C4-2B (cell line): ENCODE measurements around the gene LYSMD4.

Experiments used
- CTCF ChIP-seq: fragments of 450-650 bp; conservative IDR thresholded peaks from 2 replicates; pipeline ENCODE4 v1.5.1; 2017; ENCODE audit warnings: mild to moderate bottlenecking
- ZFX ChIP-seq: fragments of 450-650 bp; IDR thresholded peaks from 2 replicates; pipeline ENCODE4 v1.6.1; 2017

DNA sequence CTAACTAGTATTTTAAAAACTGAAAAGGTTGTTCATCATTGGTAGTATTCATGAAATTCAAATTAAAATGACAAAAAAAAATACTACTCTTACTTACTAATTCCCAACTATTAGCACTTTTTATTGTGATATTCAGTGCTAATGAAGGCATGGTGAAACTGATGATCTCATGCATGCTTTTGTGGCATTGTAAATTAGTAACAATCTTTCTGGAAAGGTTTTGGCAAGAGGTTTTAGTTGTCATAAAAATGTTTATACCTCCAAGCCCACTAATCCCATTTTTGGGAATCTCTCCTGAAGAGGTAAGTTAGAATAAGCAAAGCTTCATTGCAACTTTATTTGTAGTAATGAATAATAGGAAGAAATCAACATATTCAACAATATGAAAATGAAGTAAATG is 53.0 kb downstream of the LYSMD4 start:
- TF ChIP-seq CTCF: no peak
- TF ChIP-seq ZFX: no peak
